Neutrophil (primary cell): ENCODE results near the gene HBEGF.

ENCODE experiments used
- H3K27ac ChIP-seq: fragments of 200-600 bp; sonication (generic); 2 replicates; pipeline ENCODE4 v1.5.1; 2016; ENCODE audit warnings: mild to moderate bottlenecking, moderate library complexity
- H3K27me3 ChIP-seq: fragments of 200-600 bp; sonication (generic); 2 replicates; pipeline ENCODE4 v1.6.0; 2016; ENCODE audit warnings: mild to moderate bottlenecking
- H3K36me3 ChIP-seq: fragments of 200-600 bp; sonication (generic); 2 replicates; pipeline ENCODE4 v1.5.1; 2017
- H3K4me1 ChIP-seq, 2 experiments: fragments of 200-600 bp in 1 of 2; sonication (generic) in 1 of 2; 1 replicate in 1 of 2; 2 replicates in 1 of 2; pipeline versions ENCODE4 v1.5.1 to v1.6.1; 2013 to 2016; ENCODE audit warnings: low read depth in 1 of 2, low read length in 1 of 2, mild to moderate bottlenecking in 1 of 2, moderate library complexity in 1 of 2; ENCODE audit not compliant: control insufficient read depth in 1 of 2, insufficient read depth in 1 of 2
- H3K4me3 ChIP-seq, 2 experiments: fragments of 200-600 bp in 1 of 2; sonication (generic) in 1 of 2; 1 replicate in 1 of 2; 2 replicates in 1 of 2; pipeline ENCODE4 v1.5.1; 2013 to 2016; ENCODE audit warnings: low read depth in 1 of 2, low read length in 1 of 2, mild to moderate bottlenecking in 1 of 2, moderate library complexity in 1 of 2
- H3K9me3 ChIP-seq: fragments of 200-600 bp; sonication (generic); 2 replicates; pipeline ENCODE4 v1.5.1; 2016
- CTCF ChIP-seq: fragments of 200-600 bp; sonication (generic); IDR thresholded peaks from 2 replicates; pipeline ENCODE4 v1.5.1; 2016; ENCODE audit warnings: antibody characterized with exemption

The HBEGF gene

GRCh38 chr5:140371356-140372151, 25.2 kb upstream of the HBEGF start:
- no peak for TF ChIP-seq CTCF

GRCh38 chr5:140367256-140368013, 21.0 kb upstream of the HBEGF start:
- H3K4me3 ChIP-seq, result no peak overlapping the region
- no peak for TF ChIP-seq CTCF
- H3K27ac ChIP-seq, result no peak overlapping the region
- peaks cover 16 to 17% of the 10 kb centered on the region in 2 experiments for H3K4me1 ChIP-seq
- no peaks in the 10 kb centered on the region for H3K36me3 ChIP-seq
- no peaks in the 10 kb centered on the region for H3K9me3 ChIP-seq
- H3K27me3 ChIP-seq, result no peaks in the 10 kb centered on the region

More at GRCh38 chr5:140371356-140372151, 25.2 kb upstream of the HBEGF start:
- Histone ChIP-seq H3K36me3 (no peaks in the 10 kb centered on the region), H3K27me3 (no peaks in the 10 kb centered on the region), H3K27ac (no peak overlapping the region), H3K4me3 (no peak overlapping the region), H3K9me3 (no peaks in the 10 kb centered on the region), H3K4me1 (peaks cover 18% of the 10 kb centered on the region in 2 experiments)

GRCh38 chr5:140366589-140367255, 20.3 kb upstream of the HBEGF start:
- no peaks in the 10 kb centered on the region for H3K9me3 ChIP-seq
- TF ChIP-seq CTCF, result no peak
- H3K4me3 ChIP-seq, result no peak overlapping the region
- H3K27ac ChIP-seq, result no peak overlapping the region
- no peaks in the 10 kb centered on the region for H3K36me3 ChIP-seq
- H3K27me3 ChIP-seq, result no peaks in the 10 kb centered on the region
- peaks cover 8 to 10% of the 10 kb centered on the region in 2 experiments for H3K4me1 ChIP-seq

- Histone ChIP-seq H3K27ac (no peak overlapping the region), H3K27me3 (no peaks in the 10 kb centered on the region), H3K4me1 (peaks cover 4 to 7% of the 10 kb centered on the region in 2 experiments), H3K4me3 (no peak overlapping the region), H3K9me3 (no peaks in the 10 kb centered on the region), H3K36me3 (no peaks in the 10 kb centered on the region)
- TF ChIP-seq CTCF, result no peak
Measured at GRCh38 chr5:140365941-140366340, 19.5 kb upstream of the HBEGF start.

- Histone ChIP-seq H3K27ac (no peak overlapping the region), H3K4me3 (no peak overlapping the region), H3K36me3 (no peaks in the 10 kb centered on the region), H3K27me3 (no peaks in the 10 kb centered on the region), H3K9me3 (no peaks in the 10 kb centered on the region), H3K4me1 (peaks cover 4 to 7% of the 10 kb centered on the region in 2 experiments)
- TF ChIP-seq CTCF, result no peak
Measured at GRCh38 chr5:140365282-140365681, 18.9 kb upstream of the HBEGF start.
